NCI-H2227 treated with DMSO at 0.1 percent for 48 hours (cell line): ENCODE measurements around the gene TRIM17.

ENCODE experiments used
- DNase-seq: peaks from one replicate; lab custom pipeline; 2025; lab: John Stamatoyannopoulos, UW

TRIM17 gene

GRCh38 chr1:228378090-228378872, 38.4 kb downstream of the TRIM17 start:
- peak; percentile 90 for DNase-seq

DNA sequence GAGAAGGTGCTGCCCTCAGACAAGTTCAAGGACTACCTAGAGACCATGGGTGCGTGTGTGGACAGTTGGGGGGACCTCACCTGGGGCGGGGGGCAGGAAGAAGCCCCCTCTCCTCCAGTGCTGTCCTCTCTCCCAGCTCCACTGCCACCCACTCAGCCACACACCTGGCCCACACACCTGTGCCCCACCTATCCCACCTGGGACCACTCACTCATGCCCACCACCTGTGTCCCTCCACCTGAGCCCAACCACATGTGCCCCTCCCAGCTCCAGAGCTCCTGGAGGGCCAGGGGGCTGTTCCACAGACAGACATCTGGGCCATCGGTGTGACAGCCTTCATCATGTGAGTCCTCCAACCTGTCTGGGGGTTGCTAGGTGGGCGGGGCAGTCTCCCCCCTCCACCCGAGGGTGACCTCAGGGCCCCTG, 39.0 kb downstream of the TRIM17 start:
- DNase-seq: no peak

- no peak for DNase-seq
Observed at GRCh38 chr1:228376651-228377631, 39.7 kb downstream of the TRIM17 start.

- DNase-seq: no peak
Observed at GRCh38 chr1:228376262-228376628, 40.4 kb downstream of the TRIM17 start.

DNA sequence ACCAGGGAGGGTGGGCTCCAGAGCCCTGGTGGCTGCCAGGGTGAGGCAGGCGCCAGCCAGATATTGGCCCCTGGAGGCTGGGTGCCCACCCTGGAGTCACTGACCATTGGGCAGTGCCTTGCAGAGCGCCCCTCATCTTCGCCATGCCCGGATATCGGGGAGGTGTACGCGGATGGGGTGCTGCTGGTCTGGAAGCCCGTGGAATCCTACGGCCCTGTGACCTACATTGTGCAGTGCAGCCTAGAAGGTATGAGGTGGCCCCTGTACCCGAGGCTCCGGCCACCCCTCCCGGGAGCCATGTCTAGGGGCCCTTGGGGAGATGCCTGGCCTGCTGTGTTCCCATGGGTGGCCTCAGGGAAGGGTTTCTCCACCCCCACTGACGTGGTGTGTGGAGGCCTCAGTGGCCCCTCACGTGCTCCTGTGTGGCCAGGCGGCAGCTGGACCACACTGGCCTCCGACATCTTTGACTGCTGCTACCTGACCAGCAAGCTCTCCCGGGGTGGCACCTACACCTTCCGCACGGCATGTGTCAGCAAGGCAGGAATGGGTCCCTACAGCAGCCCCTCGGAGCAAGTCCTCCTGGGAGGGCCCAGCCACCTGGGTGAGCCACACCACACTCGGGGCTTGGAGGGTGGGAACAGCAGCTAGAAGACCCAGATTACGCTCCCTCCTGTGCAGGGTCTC, 40.9 kb downstream of the TRIM17 start:
- no peak for DNase-seq

DNA sequence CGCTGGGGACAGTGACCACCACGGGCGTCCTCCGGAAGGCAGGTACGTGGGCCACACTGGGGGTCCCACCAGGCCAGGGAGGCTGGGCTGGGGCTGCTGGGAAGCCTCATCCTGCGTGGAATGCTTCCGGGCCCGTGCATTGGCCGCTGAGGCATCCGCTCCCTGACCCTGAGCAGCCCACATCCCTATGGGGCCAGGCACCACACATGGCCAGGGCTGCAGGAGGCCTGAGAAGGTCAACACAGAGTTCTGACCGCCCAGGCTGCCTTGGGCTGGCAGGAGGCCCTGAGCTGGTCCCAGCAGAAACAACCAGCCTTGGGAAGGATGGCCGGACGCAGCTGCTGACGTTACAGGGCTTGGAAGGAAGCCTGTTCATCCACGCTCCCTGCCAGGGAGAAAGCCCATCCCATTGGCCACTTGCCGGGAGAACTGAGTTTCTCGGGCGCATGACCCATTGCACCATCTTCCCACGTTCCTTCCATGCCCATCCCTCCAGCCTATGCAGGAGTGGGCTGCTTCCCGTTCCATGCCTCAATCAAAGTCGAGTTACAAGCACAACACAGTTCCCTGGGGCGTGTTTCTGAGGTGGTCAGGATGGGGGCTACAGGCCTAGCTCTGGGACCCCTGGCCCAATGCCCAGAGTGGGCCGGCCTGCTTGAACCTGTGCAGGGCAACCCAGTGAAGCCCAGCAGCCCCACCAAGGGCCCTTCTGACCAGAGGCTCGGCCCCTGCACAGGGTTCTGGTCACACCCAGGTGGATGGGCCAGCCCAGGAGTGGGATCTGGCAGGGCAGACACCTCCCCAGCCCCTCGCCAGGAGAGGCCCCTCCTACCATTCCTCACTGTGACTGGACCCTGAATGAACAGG, 41.7 kb downstream of the TRIM17 start:
- no peak for DNase-seq

- no peak for DNase-seq
Observed at GRCh38 chr1:228373681-228374571, 42.7 kb downstream of the TRIM17 start.

DNA sequence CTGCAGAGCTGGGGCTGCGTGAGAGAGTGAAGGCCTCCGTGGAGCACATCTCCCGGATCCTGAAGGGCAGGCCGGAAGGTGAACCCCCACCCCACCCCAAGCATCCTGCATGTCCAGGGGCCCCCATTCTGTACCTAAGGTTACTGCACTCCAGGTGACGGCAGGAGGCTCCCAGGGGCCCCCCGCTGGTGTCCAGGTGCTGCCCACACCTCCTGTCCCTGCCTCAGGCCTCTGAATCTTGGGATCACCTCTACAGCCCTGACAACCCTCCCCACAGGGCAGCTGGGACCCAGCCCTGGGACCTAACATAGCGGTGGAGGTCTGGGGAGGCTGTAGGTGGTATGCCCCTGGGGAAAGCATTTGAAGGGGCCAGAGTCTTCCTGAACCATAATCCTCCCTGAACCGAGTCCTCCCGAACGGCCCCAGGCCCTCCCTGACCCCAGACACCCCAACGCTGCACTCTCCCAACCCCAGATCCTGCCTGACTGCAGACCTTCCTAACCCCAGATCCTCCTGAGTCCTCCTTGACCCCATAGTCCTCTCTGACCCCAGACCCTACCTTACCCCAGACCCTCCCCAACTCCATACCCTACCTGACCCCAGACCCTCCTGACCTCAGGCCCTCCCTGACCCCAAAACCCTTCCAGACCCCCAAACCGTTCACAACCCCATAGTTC, 43.5 kb downstream of the TRIM17 start:
- no peak for DNase-seq

- DNase-seq: no peak
Observed at GRCh38 chr1:228372183-228373003, 44.3 kb downstream of the TRIM17 start.

GRCh38 chr1:228371741-228372182, 44.9 kb downstream of the TRIM17 start:
- DNase-seq: no peak

DNA sequence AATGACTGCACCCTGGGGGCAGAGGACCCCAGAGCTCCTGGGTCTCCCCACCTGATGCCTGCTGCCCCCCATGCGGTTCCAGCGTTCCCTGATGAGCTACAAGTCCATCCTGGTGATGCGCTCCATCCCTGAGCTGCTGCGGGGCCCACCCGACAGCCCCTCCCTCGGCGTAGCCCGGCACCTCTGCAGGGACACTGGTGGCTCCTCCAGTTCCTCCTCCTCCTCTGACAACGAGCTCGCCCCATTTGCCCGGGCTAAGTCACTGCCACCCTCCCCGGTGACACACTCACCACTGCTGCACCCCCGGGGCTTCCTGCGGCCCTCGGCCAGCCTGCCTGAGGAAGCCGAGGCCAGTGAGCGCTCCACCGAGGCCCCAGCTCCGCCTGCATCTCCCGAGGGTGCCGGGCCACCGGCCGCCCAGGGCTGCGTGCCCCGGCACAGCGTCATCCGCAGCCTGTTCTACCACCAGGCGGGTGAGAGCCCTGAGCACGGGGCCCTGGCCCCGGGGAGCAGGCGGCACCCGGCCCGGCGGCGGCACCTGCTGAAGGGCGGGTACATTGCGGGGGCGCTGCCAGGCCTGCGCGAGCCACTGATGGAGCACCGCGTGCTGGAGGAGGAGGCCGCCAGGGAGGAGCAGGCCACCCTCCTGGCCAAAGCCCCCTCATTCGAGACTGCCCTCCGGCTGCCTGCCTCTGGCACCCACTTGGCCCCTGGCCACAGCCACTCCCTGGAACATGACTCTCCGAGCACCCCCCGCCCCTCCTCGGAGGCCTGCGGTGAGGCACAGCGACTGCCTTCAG, 45.5 kb downstream of the TRIM17 start:
- no peak for DNase-seq

DNA sequence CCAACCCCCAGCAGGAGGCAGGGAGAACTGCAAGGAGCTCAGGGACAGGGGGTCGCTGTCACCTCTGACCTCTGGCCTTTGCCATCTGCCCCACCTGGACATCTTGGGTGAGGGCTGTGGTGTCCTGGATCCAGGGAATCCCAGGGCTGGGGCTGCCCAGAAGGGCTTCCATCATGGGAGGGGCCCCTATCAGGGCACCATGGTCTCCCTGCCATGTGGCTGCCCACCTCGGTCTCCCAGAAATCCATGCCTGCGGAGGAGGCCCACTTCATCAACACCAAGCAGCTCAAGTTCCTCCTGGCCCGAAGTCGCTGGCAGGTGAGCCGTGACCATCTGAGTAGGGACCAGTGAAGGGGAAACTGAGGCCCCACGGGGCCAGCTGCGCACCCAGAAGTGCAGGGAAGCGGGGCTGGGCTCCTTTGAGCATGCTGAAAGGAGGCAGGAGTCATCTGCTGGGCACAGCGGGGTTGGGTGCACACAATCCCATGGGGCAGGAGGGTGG, 46.2 kb downstream of the TRIM17 start:
- no peak for DNase-seq

DNA sequence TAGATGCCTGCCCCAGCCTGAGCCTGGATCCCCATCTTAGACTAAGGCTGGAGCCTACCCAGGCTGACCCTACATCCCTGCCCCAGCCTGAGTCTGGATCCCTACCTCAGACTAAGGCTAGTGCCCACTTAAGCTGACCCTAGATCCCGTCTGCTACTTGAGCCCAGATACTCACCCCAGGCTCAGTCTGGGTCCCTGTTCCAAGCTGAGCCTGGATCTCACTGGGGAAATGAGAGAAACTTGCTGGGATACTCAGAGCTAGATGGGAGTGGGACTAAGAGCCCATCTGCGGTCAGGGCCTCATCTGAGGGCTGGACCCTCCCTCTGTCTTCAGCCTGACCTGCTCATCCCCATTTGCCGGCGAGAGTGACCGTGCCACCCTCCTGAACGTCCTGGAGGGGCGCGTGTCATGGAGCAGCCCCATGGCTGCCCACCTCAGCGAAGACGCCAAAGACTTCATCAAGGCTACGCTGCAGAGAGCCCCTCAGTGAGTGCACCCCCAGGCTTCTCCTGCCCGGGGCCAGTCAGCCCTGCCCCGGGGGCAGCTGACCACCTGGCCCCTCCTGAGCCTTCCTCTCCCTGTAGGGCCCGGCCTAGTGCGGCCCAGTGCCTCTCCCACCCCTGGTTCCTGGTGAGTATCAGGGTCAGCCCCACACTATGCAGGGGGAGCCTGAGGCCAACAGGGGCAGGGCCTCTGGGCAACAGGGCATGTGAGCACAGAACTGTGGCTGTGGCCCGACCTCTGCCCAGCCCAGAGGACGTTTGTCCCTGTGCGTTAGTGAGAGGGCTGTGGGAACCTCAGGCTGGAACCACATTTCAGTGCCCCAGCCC, 46.8 kb downstream of the TRIM17 start:
- no peak for DNase-seq

DNA sequence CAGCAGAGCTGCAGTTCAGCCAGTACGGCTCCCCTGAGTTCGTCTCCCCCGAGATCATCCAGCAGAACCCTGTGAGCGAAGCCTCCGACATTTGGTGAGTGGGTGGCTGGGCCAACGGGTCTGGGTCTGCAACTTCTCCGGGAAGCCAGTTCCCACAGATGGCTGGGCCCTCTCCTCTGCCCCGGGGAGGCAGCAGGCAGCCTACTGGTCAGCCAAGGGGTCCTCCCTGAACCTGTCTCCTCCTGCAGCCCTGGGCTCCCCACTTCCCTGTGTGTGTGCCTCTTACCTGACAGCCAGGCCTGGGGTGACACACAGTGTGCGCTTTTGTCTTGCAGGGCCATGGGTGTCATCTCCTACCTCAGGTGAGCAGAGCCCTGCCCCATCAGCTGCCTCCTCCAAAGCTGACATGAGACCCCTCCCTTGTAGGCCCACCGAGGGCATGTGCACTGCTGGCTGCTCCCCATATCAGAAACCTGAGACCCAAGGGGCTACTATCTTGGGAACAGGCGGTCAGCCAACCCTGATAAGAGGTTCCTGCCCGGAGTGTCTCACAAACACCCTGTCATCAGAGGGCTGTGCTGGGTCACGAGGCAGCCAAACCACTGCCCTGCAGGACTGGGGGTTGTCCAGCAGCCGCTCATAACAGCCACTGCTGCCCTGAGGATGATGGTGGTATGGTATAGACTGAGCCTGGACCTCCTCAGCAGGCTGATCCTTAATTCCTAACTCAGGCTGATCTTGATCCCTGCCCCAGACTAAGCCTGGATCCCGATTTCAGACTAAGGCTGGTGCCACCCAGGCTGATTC, 47.7 kb downstream of the TRIM17 start:
- no peak for DNase-seq

GRCh38 chr1:228367798-228368791, 48.6 kb downstream of the TRIM17 start:
- no peak for DNase-seq
